HG03095 (cell line): ENCODE data around the gene CADM2.
"Not testable (repeated sequence)": the region's sequence is repeated elsewhere in the genome, so short reads cannot be mapped to it uniquely, and the experiment has no call there.

ENCODE experiments used
- ATAC-seq: cut with Tn5 transposase; IDR thresholded peaks from one replicate; pipeline ENCODE4 v1.9.1; 2021; ENCODE audit warnings: moderate library complexity; ENCODE audit not compliant: unreplicated experiment

CADM2 gene

GRCh38 chr3:85627932-85628331 is 669.1 kb downstream of the CADM2 start:
- no peak for ATAC-seq

- no peak for ATAC-seq
Observed at GRCh38 chr3:85631070-85631469, 672.3 kb downstream of the CADM2 start.

- ATAC-seq = no peak
Observed at GRCh38 chr3:85632921-85633320, 674.1 kb downstream of the CADM2 start.

GRCh38 chr3:85652360-85652759 is 693.6 kb downstream of the CADM2 start:
- ATAC-seq = no peak

GRCh38 chr3:85660451-85660850 is 701.7 kb downstream of the CADM2 start:
- no peak for ATAC-seq

DNA sequence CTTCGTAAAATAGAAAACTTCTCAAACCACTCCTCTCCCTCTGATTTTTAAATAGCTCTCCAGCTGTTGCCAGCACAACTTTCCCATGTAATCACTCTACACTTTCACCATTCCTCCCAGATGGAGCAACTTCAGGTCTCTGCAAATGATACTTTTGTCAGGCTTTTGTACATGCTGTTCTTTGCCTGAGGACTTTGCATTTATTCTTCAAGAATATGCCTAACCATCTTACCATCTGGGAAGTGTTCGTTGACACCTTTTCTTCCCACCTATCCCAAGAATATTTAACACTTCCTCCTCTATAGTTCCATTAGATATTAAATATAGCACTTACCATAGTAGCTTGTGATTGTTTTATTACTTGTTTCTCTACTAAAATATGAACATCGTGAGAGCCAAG is 703.7 kb downstream of the CADM2 start:
- ATAC-seq = no peak

GRCh38 chr3:85667744-85668143 is 709.0 kb downstream of the CADM2 start:
- no peak for ATAC-seq

GRCh38 chr3:85670634-85671205 is 711.9 kb downstream of the CADM2 start:
- ATAC-seq = no peak

- ATAC-seq = no peak
Observed at GRCh38 chr3:85672761-85673160, 714.0 kb downstream of the CADM2 start.

DNA sequence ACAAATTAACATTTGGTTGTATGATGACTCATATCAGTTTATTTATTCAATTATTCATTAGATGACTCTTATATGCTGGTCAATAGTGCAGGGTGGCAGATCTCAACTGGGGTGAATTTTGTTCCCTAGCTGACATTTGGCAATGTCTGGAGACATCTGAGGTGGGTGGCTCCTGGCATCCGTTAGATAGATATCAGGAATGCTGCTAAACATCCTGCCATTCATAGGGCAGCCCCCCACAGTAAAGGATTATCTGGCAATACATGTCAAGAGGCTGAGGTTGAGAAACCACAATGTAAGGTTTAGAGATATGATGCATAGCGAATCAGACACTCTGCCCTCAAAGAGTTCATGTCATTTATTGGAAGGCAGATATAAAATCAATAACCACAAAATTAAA is 719.9 kb downstream of the CADM2 start:
- no peak for ATAC-seq

- no peak for ATAC-seq
Observed at GRCh38 chr3:85681906-85682305, 723.1 kb downstream of the CADM2 start.

DNA sequence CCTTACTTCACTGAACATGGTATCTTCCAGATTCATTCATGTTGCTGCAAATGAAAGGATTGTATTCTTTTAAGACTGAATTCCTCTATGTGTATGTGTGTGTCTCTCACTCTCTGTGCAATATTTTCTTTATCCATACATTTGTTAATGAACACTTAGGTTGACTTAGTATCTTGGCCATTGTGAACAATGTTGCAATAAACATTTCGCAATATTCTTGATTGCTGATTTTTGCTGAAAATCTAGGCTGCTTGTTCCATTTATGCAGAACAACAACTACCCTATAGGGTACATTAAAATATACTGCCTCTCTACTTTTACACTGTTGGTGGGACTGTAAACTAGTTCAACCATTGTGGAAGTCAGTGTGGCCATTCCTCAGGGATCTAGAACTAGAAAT is 732.4 kb downstream of the CADM2 start:
- no peak for ATAC-seq

GRCh38 chr3:85697156-85697555 is 738.4 kb downstream of the CADM2 start:
- ATAC-seq = no peak

GRCh38 chr3:85706130-85706529 is 747.3 kb downstream of the CADM2 start:
- ATAC-seq = no peak

DNA sequence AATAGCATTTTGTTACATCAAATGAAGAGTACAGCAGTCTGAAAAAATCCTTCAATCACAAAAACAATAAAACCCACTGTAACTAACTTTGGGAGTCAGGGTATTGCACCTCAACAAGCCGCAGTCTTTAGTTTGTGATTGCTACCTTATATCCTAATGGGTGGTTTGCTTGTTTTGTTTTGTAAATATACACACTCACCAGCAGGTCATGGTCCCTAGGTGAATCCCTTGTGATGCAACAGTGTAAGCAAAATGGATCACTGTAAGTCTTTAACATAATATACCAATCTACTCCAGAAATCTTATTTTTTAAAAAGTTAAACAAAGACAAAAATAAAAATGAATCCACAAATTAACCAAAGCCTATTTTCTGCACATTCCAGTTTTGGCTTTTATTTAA is 749.5 kb downstream of the CADM2 start:
- ATAC-seq = not testable (repeated sequence)

DNA sequence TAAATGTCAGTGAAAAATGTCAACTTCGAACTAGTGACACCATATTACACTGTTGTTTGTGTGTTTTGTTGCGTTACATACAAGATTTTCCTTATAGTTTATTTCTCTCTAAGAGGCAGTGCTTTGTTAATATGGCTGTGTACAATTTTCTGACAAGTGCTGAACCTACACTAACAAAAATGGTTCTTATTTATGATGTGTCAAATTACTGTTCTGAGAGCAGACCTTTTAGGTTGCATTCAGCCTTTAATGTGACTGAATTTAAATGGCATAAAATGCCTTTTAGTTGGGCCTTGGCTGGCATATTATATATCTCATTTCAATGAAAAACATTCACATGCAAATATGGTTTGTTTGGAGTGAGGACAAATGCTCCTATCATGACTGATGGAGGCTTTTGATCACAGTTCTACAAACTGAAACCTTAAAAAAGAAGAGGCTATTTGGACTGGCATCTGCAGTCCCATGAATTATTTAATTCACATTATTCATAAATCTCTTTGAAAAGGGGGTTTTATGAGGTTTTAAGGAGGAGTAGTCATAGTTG is 750.6 kb downstream of the CADM2 start:
- ATAC-seq = no peak

GRCh38 chr3:85710490-85710889 is 751.7 kb downstream of the CADM2 start:
- ATAC-seq = no peak

DNA sequence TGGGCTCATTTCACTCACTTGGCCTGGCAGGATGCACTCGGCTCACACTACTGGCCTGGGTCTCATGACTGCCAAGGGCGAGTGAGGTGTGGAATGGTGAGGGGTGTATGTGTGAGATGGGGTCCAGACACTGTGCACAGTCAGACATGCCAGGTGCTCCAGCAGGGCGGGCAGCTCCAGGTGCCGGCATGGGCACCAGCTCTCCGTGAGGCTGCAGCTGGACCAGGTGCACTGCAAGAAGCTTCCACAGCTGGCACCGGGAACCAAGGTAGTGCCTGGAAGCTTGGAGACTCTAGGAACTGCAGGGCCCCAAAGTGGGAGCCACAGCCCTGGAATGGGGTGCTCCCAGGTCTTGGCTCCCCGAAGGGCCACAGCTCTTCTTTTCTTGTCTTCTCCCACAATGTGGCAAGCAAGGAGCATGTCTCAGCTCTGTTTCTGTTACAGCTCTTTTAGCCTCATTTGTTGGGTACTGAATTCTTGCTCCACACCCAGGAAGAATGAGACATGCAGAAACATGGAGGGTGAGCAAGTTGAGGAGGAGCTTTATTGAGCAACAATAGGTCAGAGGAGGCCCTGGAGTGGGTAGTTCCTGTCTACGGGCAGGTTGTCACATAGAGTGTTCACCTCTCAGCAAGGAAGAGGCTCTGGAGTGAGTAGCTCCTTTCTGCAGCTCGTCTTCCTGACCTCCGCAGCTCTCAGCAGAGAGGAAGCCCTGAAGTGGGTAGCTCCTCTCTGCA is 762.8 kb downstream of the CADM2 start:
- ATAC-seq = no peak

GRCh38 chr3:85725809-85726208 is 767.0 kb downstream of the CADM2 start:
- no peak for ATAC-seq

DNA sequence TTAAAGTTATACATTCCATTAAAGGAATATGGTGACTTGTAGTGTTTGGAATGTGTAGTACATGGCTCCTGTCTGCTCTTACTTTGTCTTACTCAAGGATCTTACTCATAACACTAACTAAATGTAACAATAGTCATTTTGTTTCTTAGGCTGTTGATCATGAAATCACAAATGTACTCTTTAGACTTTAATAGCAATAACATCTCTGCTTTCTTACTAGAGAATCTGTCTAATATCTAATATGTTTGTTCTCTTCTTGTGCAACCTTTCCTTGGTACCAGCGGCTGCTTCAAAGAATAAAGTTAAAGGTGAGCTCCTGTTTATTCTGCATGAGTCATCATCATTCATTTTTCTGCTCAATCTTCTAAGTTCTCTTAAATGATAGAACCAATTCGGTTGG is 767.5 kb downstream of the CADM2 start:
- ATAC-seq = no peak

- no peak for ATAC-seq
Observed at GRCh38 chr3:85737846-85738245, 779.1 kb downstream of the CADM2 start.

DNA sequence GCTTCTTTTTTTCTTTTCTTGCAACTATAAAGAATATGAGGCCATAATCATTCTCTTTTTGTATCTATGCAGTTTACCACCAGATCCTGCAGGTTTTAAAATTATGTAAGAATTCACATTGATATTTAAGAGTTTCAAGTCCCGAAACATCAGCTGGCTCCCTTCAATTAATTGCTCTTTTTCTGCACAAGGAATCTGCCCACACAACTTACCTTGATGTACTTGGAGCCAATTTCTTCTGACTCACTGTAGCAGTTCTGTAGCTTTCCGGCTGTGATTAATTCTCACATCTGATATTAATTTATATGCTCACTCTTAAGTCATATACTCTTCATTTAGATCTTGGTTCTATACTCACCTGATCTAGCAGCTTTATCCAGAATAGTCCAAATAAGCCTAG is 781.8 kb downstream of the CADM2 start:
- no peak for ATAC-seq

GRCh38 chr3:85758442-85758841 is 799.7 kb downstream of the CADM2 start:
- no peak for ATAC-seq
